Vagina (tissue), 2 donors: ENCODE data around the gene CHAC2.
A peak's percentile ranks its signal among the peaks of the same experiment; 100 is the strongest.

ENCODE experiments used
- POLR2AphosphoS5 ChIP-seq, 2 donors: sonication (generic); formaldehyde crosslinking; IDR thresholded peaks; one replicate each; pipeline ENCODE4 v1.9.0; 2017; ENCODE audit warnings: antibody characterized with exemption in 2 of 2, mild to moderate bottlenecking in 2 of 2, low read depth in 1 of 2; ENCODE audit not compliant: insufficient read depth in 1 of 2
- TF ChIP-seq, protein P1 (sequence below), 3 experiments: fragments of 450-650 bp in 2 of 3; fragments of 200-600 bp in 1 of 3; sonication (generic) in 1 of 3; IDR thresholded peaks; one replicate each; pipeline ENCODE4 v1.5.1; 2017 to 2019; ENCODE audit warnings: antibody characterized with exemption in 3 of 3, mild to moderate bottlenecking in 2 of 3, moderate library complexity in 2 of 3

DNA sequence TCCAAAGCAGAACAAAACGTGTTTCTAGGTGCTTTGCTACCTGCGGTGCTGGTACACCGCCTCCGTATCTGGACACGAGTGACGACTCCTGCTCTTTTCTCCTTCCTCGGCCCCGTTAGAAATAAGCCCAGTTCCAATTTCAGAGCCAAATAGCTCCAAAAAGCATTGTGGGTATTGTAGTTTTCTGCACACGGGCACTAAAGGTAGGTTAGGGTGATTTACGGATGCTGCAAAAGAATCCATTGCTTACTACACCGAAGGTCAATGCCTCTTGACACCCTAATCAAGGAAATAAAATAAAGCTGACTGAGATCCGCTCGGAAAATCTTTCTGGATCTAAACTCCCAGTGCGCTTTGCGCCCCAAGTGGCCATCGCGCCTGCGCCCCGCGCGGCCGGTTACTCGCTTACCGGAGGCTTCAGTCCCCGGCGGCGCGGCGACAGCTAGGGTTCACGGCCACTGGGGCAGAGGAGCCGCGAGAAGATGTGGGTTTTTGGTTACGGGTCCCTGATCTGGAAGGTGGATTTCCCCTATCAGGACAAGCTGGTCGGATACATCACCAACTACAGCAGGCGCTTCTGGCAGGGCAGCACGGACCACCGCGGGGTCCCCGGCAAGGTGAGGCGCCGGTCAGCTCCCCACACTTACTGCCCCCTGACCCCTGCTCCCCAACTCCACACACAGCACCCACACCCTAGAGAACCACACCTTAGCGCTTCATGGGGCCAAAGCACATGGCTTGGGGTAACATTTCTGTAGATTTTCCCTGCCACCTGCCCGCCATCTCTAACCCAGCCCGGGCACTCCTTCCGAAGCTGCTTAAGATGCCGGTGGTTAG lies at the start of gene CHAC2:
- peak; percentile 75 to 91 for TF ChIP-seq POLR2AphosphoS5 (IDR thresholded peaks at IDR 0.05; ENCODE audit: insufficient read depth in 1 of 2, low read depth in 1 of 2)
- TF ChIP-seq, protein P1, sequence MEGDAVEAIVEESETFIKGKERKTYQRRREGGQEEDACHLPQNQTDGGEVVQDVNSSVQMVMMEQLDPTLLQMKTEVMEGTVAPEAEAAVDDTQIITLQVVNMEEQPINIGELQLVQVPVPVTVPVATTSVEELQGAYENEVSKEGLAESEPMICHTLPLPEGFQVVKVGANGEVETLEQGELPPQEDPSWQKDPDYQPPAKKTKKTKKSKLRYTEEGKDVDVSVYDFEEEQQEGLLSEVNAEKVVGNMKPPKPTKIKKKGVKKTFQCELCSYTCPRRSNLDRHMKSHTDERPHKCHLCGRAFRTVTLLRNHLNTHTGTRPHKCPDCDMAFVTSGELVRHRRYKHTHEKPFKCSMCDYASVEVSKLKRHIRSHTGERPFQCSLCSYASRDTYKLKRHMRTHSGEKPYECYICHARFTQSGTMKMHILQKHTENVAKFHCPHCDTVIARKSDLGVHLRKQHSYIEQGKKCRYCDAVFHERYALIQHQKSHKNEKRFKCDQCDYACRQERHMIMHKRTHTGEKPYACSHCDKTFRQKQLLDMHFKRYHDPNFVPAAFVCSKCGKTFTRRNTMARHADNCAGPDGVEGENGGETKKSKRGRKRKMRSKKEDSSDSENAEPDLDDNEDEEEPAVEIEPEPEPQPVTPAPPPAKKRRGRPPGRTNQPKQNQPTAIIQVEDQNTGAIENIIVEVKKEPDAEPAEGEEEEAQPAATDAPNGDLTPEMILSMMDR (IDR thresholded peaks at IDR 0.05) = peak in 1 of 3 experiments; percentile 55
